Stimulated activated CD4-positive, alpha-beta T cell treated with anti-CD3 and anti-CD28 coated beads, TNF-alpha, amount 100 ng/mL, for 4 hours (primary cell): Measurements from ENCODE around the gene HUNK.
"Not testable (repeated sequence)": the region's sequence is repeated elsewhere in the genome, so short reads cannot be mapped to it uniquely, and the experiment has no call there.

ENCODE experiments used
- DNase-seq, 3 experiments: peaks; one replicate each; pipeline ENCODE4 v3.0.0-alpha.2; 2020; ENCODE audit warnings: low read depth in 3 of 3

The HUNK gene

GRCh38 chr21:31870472-31871193, 2.2 kb upstream of the HUNK start:
- DNase-seq, result no peak

GRCh38 chr21:31871371-31871770, 1.4 kb upstream of the HUNK start:
- DNase-seq, result not testable (repeated sequence)

GRCh38 chr21:31872072-31872451, 758 bp upstream of the HUNK start:
- DNase-seq, result no peak

GRCh38 chr21:31873275-31873695, 465 bp downstream of the HUNK start:
- no peak for DNase-seq

GRCh38 chr21:31873696-31874599, 1.1 kb downstream of the HUNK start:
- DNase-seq, result peak in 1 of 3 experiments; percentile 34

GRCh38 chr21:31874812-31875212, 2.0 kb downstream of the HUNK start:
- DNase-seq, result no peak

GRCh38 chr21:31875496-31876015, 2.7 kb downstream of the HUNK start:
- DNase-seq, result no peak

GRCh38 chr21:31877463-31877957, 4.7 kb downstream of the HUNK start:
- no peak for DNase-seq

- no peak for DNase-seq
Measured at GRCh38 chr21:31878831-31879230, 6.0 kb downstream of the HUNK start.

GRCh38 chr21:31879241-31879650, 6.4 kb downstream of the HUNK start:
- DNase-seq, result no peak

- no peak for DNase-seq
Measured at GRCh38 chr21:31879911-31880310, 7.1 kb downstream of the HUNK start.

GRCh38 chr21:31880816-31881215, 8.0 kb downstream of the HUNK start:
- DNase-seq, result no peak

- DNase-seq, result no peak
Measured at GRCh38 chr21:31882711-31883110, 9.9 kb downstream of the HUNK start.

- DNase-seq, result no peak
Measured at GRCh38 chr21:31885146-31885545, 12.3 kb downstream of the HUNK start.

GRCh38 chr21:31886915-31887314, 14.1 kb downstream of the HUNK start:
- DNase-seq, result no peak

GRCh38 chr21:31887391-31887841, 14.6 kb downstream of the HUNK start:
- no peak for DNase-seq

- no peak for DNase-seq
Measured at GRCh38 chr21:31888936-31889371, 16.1 kb downstream of the HUNK start.

- no peak for DNase-seq
Measured at GRCh38 chr21:31889460-31889859, 16.6 kb downstream of the HUNK start.

GRCh38 chr21:31892686-31893085, 19.9 kb downstream of the HUNK start:
- no peak for DNase-seq

GRCh38 chr21:31893851-31894415, 21.1 kb downstream of the HUNK start:
- no peak for DNase-seq

- no peak for DNase-seq
Measured at GRCh38 chr21:31894457-31894856, 21.6 kb downstream of the HUNK start.
